H1 (cell line): Measurements from ENCODE around the gene STT3A.

Experiments used
- SUZ12 ChIP-seq: fragments of 200-600 bp; sonication (generic); IDR thresholded peaks from 2 replicates; pipeline ENCODE4 v1.6.1; 2012; ENCODE audit warnings: mild to moderate bottlenecking, inconsistent platforms, low read length, moderate library complexity, mixed read lengths
- TF ChIP-seq, protein P1 (sequence below): IDR thresholded peaks from 2 replicates; pipeline ENCODE4 v1.6.1; 2011; ENCODE audit warnings: low read depth, mild to moderate bottlenecking, low read length; ENCODE audit not compliant: insufficient read depth

DNA sequence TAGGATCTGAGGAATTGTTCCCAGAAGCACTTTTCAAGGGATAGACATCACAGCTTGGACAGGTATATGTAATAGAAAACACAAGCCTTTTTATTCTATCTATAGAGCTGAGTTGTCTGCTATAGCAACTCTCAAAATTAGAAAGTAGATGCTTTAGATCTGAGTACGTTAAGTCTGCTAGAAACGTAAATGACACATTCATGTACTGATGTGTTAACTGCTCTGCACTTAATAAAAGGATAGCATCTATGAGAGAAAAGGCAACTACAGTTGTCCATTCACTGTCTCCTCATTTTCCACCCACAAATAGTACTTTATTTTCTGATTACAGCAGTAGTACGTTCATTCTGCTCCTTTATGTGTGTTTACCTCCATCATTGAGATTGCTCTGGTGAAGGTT, 6.0 kb upstream of the STT3A start:
- TF ChIP-seq, protein P1, sequence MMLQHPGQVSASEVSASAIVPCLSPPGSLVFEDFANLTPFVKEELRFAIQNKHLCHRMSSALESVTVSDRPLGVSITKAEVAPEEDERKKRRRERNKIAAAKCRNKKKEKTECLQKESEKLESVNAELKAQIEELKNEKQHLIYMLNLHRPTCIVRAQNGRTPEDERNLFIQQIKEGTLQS: no peak
- TF ChIP-seq SUZ12: no peak
